BLaER1 treated with 17β-estradiol and CSF1 and Interleukin-3, amounts not matched to agents 10 nM and 100 nM (cell line): Measurements from ENCODE around the gene ZBTB16.

Experiments
- H3K27ac ChIP-seq, 11 experiments: shearing (Covaris generic); formaldehyde crosslinking; 2 replicates each; pipeline ENCODE4 v1.8.1; 2022
- H3K27me3 ChIP-seq, 11 experiments: shearing (Covaris generic); formaldehyde crosslinking; 2 replicates each; pipeline ENCODE4 v1.8.1; 2022
- H3K36me3 ChIP-seq, 11 experiments: shearing (Covaris generic); formaldehyde crosslinking; 2 replicates each; pipeline ENCODE4 v1.8.1; 2022
- H3K4me1 ChIP-seq, 10 experiments: shearing (Covaris generic); formaldehyde crosslinking; 2 replicates each; pipeline ENCODE4 v1.8.1; 2022
- H3K4me2 ChIP-seq, 11 experiments: shearing (Covaris generic); formaldehyde crosslinking; 2 replicates each; pipeline ENCODE4 v1.8.1; 2022
- H3K4me3 ChIP-seq, 10 experiments: shearing (Covaris generic); formaldehyde crosslinking; 2 replicates each; pipeline ENCODE4 v1.8.1; 2022
- H3K9ac ChIP-seq, 11 experiments: shearing (Covaris generic); formaldehyde crosslinking; 2 replicates each; pipeline ENCODE4 v1.8.1; 2022
- H3K9me3 ChIP-seq, 11 experiments: shearing (Covaris generic); formaldehyde crosslinking; replicated peaks in 1 of 11; 2 replicates each; pipeline ENCODE4 v1.8.1; 2022
- H4K20me1 ChIP-seq, 11 experiments: shearing (Covaris generic); formaldehyde crosslinking; 2 replicates each; pipeline ENCODE4 v1.8.1; 2022
- Cebpa-rat ChIP-seq, 11 experiments: shearing (Covaris generic); IDR thresholded peaks; 2 replicates each; pipeline ENCODE4 v1.8.1; 2022

The ZBTB16 gene

DNA sequence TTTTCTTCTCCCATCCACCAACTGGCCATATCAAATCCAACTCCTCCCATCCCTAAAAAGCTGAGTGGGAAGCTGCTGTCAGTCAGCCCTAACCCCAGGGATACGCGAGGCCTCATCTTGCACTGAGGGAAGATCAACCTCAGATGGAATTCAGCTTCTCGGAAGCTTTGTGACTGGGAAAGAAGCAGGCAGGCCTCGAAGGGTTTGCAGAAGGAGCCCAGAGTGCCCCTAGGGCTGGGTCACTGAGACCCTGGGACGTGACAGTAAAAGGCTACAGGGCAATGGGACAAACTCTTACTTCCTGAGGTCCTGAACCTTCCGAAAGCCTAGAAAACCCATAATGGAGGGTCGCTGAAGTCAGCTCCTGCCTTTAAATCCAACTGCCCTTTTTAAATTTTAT, 202.3 kb downstream of the ZBTB16 start:
- no peak overlapping the region for H3K9ac ChIP-seq
- H3K27me3 ChIP-seq, result no peaks in the 10 kb centered on the region
- H3K27ac ChIP-seq, result no peak overlapping the region
- no peak overlapping the region for H3K4me2 ChIP-seq
- H3K4me1 ChIP-seq, result peaks cover 6 to 29% (median 18%) of the 10 kb centered on the region in 10 experiments; a peak in 16 of 20 replicates
- H3K4me3 ChIP-seq, result no peak overlapping the region
- peaks cover 0 to 37% (median 0%) of the 10 kb centered on the region in 11 experiments; a peak in 6 of 22 replicates for H4K20me1 ChIP-seq
- H3K9me3 ChIP-seq, result no peaks in the 10 kb centered on the region
- TF ChIP-seq Cebpa-rat (IDR thresholded peaks at IDR 0.05), result no peak
- no peaks in the 10 kb centered on the region for H3K36me3 ChIP-seq

DNA sequence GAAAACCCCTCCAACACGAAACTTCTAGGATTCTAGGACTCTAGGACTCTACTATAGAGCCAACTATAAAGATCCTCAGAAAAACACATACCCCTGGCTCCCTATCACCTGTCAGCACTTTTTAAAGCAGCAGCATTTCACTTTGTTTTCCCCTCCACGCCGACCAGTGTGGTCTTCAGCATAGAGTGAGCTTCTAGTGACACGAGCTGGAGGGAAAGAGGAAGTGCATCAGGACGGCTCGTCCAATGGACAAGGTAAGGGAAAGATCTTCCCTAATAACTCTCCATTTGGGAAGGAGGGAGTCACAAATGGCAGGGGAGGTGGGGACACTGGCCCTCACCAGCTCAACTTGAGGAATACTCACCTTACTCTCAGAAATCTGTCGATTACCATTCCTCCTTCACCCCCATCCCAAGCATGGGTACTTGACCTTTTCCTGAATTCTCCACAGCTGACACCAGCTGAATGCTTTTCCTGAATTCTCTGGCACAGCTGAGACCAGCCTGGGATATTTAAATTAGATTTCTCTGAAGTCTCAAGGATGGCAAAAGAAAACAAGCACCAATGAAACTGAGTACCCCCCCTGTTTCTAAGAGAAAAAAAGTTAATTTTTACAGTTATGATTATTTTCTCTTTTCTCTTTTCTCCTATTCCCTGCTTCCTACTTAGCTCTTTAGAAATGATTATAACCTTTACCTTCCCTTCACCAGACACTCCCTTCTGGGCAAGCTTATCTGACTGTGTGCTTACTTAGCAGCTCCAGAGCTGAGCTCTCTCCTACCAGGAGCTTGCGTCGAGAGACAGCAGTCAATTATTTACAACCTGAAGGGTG, 203.4 kb downstream of the ZBTB16 start:
- no peak overlapping the region for H3K27ac ChIP-seq
- no peak overlapping the region for H3K9ac ChIP-seq
- H3K27me3 ChIP-seq, result no peaks in the 10 kb centered on the region
- TF ChIP-seq Cebpa-rat (IDR thresholded peaks at IDR 0.05), result no peak
- H3K4me2 ChIP-seq, result no peak overlapping the region
- no peaks in the 10 kb centered on the region for H3K9me3 ChIP-seq
- peaks cover 6 to 23% (median 17%) of the 10 kb centered on the region in 10 experiments; a peak in 16 of 20 replicates for H3K4me1 ChIP-seq
- H4K20me1 ChIP-seq, result peaks cover 0 to 32% (median 0%) of the 10 kb centered on the region in 11 experiments; a peak in 6 of 22 replicates
- H3K36me3 ChIP-seq, result no peaks in the 10 kb centered on the region
- H3K4me3 ChIP-seq, result no peak overlapping the region

DNA sequence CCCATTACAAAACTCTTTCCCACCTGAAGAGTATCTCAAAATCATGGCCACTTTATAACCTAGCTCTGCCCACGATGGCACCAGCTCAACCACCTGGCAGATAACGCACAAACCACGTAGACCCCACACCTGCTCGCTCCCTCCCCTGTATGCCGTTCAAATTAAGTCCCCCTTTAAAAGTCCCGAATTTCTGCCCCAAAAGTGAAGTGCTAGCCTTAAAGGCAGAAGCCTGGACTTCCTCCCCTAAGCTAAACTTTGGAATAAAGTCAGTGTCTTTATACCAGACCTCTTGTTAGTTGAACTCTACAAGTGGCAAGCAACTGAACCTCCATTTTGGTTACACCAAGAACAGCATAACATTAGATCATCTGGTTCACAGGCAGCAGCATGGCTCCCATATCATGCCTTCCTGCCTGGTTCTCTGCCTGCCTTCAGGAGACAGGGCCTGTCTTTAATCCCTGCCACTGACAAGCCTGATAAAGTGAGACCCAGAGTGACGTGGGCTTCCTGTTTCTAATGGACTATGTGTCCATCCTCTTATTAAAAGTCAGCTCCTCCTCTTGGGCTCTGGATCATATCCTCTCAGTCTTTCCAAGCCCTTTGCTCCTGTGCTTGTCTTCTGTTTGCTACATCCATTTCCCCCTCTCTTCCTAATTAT, 204.1 kb downstream of the ZBTB16 start:
- Histone ChIP-seq H3K4me1 (peaks cover 6 to 15% (median 11%) of the 10 kb centered on the region in 10 experiments; a peak in 16 of 20 replicates), H3K36me3 (no peaks in the 10 kb centered on the region), H3K4me3 (no peak overlapping the region), H3K4me2 (no peak overlapping the region), H4K20me1 (peaks cover 0 to 24% (median 0%) of the 10 kb centered on the region in 11 experiments; a peak in 6 of 22 replicates), H3K27ac (no peak overlapping the region), H3K9me3 (no peaks in the 10 kb centered on the region), H3K27me3 (no peaks in the 10 kb centered on the region), H3K9ac (no peak overlapping the region)
- TF ChIP-seq Cebpa-rat (IDR thresholded peaks at IDR 0.05), result no peak

DNA sequence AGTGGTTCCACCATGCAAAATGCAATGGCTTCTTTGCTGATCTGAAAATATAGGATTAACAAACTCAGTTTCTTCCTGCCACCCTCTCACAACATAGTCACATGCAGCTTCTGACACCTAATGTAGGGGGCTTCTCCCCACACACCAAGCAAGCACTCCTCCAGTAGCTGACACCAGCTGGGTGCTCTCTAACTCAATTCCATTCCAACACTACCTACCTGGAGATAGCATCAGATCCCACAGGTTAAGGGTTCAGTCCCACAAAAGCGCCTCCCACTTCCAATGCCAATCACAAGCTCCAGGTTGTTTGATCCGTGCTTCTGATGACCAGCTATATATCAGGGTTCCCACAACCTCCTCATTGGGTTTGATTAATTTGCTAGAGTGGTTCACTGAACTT, 204.9 kb downstream of the ZBTB16 start:
- Histone ChIP-seq H4K20me1 (peaks cover 0 to 21% (median 0%) of the 10 kb centered on the region in 11 experiments; a peak in 6 of 22 replicates), H3K27ac (no peak overlapping the region), H3K9me3 (no peaks in the 10 kb centered on the region), H3K9ac (no peak overlapping the region), H3K4me1 (peaks cover 0 to 8% (median 4%) of the 10 kb centered on the region in 10 experiments; a peak in 13 of 20 replicates), H3K4me3 (no peak overlapping the region), H3K27me3 (no peaks in the 10 kb centered on the region), H3K4me2 (no peak overlapping the region), H3K36me3 (no peaks in the 10 kb centered on the region)
- no peak for TF ChIP-seq Cebpa-rat (IDR thresholded peaks at IDR 0.05)

DNA sequence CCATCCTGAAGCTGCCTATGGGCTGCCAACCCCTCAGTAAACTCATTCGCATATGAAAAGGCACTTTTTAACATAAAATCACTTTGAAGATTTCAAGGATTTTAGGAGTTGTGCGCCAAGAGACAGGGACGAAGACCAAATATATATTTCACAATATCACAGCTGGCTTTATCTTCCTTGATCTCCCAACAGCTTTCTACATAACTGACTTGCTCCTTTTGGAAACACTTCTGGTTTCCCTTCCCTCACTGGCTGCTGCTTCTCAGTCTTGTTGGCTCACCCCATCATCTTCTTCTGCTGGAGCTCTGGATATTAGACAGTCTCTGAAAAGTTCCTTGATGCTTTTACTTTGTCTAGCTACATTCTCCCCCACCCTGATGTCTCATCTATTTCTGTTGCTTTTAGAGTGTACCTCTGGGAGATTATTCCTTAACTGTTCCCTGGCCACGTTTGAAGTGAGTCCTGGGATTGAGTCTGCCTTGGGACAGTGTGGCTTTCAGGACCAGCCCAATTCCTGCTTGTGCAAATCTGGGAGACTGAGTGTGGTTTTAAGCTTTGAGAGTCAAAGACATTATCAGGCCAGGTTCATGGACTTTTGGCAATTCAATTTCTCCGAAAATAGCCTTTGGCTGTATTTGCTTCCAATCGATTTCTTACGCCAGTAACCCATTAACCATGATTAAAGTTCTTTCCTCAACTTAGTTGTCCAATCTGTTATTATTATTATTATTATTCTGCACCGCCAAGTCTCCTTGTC, 205.8 kb downstream of the ZBTB16 start:
- Histone ChIP-seq H3K27ac (no peak overlapping the region), H3K27me3 (no peaks in the 10 kb centered on the region), H4K20me1 (peaks cover 0 to 14% (median 0%) of the 10 kb centered on the region in 11 experiments; a peak in 6 of 22 replicates), H3K4me1 (no peaks in the 10 kb centered on the region; a peak in 1 of 20 replicates), H3K4me3 (no peak overlapping the region), H3K4me2 (no peak overlapping the region), H3K9me3 (no peaks in the 10 kb centered on the region), H3K36me3 (no peaks in the 10 kb centered on the region), H3K9ac (no peak overlapping the region)
- peak in 1 of 11 experiments; percentile 65; a peak in 1 of 22 replicates for TF ChIP-seq Cebpa-rat (IDR thresholded peaks at IDR 0.05)

DNA sequence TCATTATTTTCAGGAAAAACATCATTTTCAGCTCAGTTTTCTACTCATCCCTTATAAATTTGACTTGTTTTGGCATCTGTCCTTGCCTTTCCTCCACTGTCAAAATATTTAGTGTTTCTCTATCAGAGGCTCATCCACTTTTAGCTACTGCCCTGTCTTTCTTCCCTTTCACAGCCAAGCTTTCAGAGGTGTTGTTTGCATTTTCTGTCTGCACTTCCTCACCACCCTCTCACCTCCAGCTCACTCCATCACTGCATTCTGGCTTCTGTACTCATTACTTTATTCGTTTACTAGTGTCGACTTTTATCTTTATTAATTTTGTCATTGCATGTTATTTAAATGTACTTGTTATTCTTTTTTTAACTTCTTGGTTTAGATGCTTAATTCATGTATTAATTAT, 210.0 kb downstream of the ZBTB16 start:
- Histone ChIP-seq H3K4me1 (no peaks in the 10 kb centered on the region), H4K20me1 (no peaks in the 10 kb centered on the region; a peak in 2 of 22 replicates), H3K4me3 (no peak overlapping the region), H3K9me3 (no peaks in the 10 kb centered on the region), H3K27me3 (no peaks in the 10 kb centered on the region), H3K9ac (no peak overlapping the region), H3K4me2 (no peak overlapping the region), H3K36me3 (no peaks in the 10 kb centered on the region), H3K27ac (no peak overlapping the region)
- TF ChIP-seq Cebpa-rat (IDR thresholded peaks at IDR 0.05), result no peak

DNA sequence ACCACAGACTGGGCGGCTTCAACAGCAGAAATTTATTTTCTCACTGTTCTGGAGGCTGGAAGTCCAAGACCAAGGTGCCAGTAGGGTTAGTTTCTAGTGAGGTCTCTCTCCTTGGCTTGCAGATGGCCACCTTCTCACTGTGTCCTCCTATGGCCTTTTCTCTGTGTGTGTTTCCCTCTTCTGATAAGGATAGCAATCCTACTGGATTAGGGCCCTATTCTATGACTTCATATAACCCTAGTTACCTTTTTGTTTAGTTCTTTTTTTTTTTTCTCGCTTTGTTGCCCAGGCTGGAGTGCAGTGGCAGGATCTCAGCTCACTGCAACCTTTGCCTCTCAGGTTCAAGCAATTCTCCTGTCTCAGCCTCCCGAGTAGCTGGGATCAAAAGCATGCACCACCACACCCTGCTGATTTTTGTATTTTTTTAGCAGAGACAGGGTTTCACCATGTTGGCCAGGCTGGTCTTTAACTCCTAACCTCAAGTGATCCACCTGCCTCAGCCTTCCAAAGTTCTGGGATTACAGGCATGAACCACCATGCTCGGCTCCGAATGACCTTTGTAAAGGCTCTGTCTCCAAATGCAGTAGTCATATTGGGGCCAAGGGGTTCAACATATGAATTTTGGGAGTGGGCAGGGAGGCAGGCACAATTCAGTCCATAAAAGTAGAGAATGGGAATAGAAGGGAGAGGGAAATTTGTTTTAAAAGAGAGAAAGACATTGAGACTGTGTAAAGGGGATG, 211.2 kb downstream of the ZBTB16 start:
- Histone ChIP-seq H3K4me1 (no peaks in the 10 kb centered on the region), H3K4me2 (no peak overlapping the region), H3K9me3 (no peaks in the 10 kb centered on the region), H3K36me3 (no peaks in the 10 kb centered on the region), H4K20me1 (no peaks in the 10 kb centered on the region; a peak in 1 of 22 replicates), H3K4me3 (no peak overlapping the region), H3K27ac (no peak overlapping the region), H3K9ac (no peak overlapping the region), H3K27me3 (no peaks in the 10 kb centered on the region)
- no peak for TF ChIP-seq Cebpa-rat (IDR thresholded peaks at IDR 0.05)

DNA sequence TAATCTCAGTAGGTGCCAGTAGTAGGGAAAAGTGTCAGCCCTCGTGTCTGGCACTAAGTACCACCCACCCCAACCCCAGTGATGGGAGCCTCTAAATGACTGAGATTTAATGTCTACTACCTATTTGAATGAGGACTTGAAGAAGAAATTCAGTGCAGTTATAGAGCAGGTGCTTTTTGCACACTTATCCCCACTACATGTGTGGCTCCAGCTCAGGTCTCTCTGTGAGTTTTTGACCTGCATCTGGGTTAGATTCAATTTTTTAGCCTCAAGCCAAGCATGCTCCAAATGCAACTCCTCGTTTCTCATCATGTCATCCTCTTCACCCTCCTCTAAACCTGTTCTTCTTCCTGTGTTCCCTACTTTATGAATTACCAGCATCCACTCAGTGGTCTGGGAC, 211.8 kb downstream of the ZBTB16 start:
- Histone ChIP-seq H3K4me3 (no peak overlapping the region), H3K27me3 (no peaks in the 10 kb centered on the region), H3K9ac (no peak overlapping the region), H3K4me1 (no peaks in the 10 kb centered on the region), H3K36me3 (no peaks in the 10 kb centered on the region), H3K27ac (no peak overlapping the region), H4K20me1 (no peaks in the 10 kb centered on the region; a peak in 1 of 22 replicates), H3K4me2 (no peak overlapping the region), H3K9me3 (no peaks in the 10 kb centered on the region)
- TF ChIP-seq Cebpa-rat (IDR thresholded peaks at IDR 0.05), result no peak
